Erythroblast (primary cell): Measurements from ENCODE around the gene BRCC3.

Source experiments
- DNase-seq, 2 experiments: peaks; one replicate each; lab custom pipeline; 2025; lab: John Stamatoyannopoulos, UW
- GATA1 ChIP-seq: IDR thresholded peaks from 2 replicates; pipeline ENCODE4 v1.6.1; 2011; ENCODE audit warnings: low read depth, mild to moderate bottlenecking, control low read depth, low read length, moderate library complexity
- POLR2A ChIP-seq: IDR thresholded peaks from 2 replicates; pipeline ENCODE4 v1.6.1; 2011; ENCODE audit warnings: mild to moderate bottlenecking, low read length

Gene BRCC3

GRCh38 chrX:155070975-155071693 lies at the start of gene BRCC3, which contains the start of the genes CMC4 and MTCP1:
TSS of gene BRCC3 (plus strand) at chrX:155071508. CDS start at chrX:155071528, 20 bp downstream.
TSS of gene CMC4 (minus strand) at chrX:155071136. CDS start at chrX:155064023, 7,113 bp downstream.
TSS of gene MTCP1 (minus strand) at chrX:155071136. CDS start at chrX:155066010, 5,126 bp downstream.
- peak; percentile 92 to 93 for DNase-seq
- TF ChIP-seq POLR2A (peak; percentile 69), GATA1 (no peak)

- TF ChIP-seq POLR2A: no peak
- TF ChIP-seq GATA1: no peak
- no peak for DNase-seq
Observed at GRCh38 chrX:155022585-155022984, 48.7 kb upstream of the BRCC3 start, which contains the start of gene F8. TSS of gene F8 (minus strand) at chrX:155022723. CDS start at chrX:155022552, 171 bp downstream.

GRCh38 chrX:155023907-155024833 lies 47.1 kb upstream of the BRCC3 start:
- peak in 1 of 2 experiments; percentile 18 for DNase-seq
- TF ChIP-seq POLR2A (no peak), GATA1 (no peak)

- no peak for TF ChIP-seq POLR2A
- TF ChIP-seq GATA1: no peak
- DNase-seq: no peak
Observed at GRCh38 chrX:155026420-155026726, 44.9 kb upstream of the BRCC3 start.

GRCh38 chrX:155026727-155027508 lies 44.4 kb upstream of the BRCC3 start, which contains the start of gene FUNDC2:
TSS of gene FUNDC2 (plus strand) at chrX:155026844. CDS start at chrX:155026939, 95 bp downstream.
- peak; percentile 96 for DNase-seq
- TF ChIP-seq POLR2A (peak; percentile 80), GATA1 (no peak)

GRCh38 chrX:155027509-155028066 lies 43.7 kb upstream of the BRCC3 start:
- TF ChIP-seq GATA1 (no peak), POLR2A (peak; percentile 73)

GRCh38 chrX:155028129-155028528 lies 43.2 kb upstream of the BRCC3 start:
- TF ChIP-seq POLR2A (no peak), GATA1 (no peak)
- peak; percentile 31 to 46 for DNase-seq

More at GRCh38 chrX:155027509-155028066, 43.7 kb upstream of the BRCC3 start:
- DNase-seq: peak; percentile 80 to 85

GRCh38 chrX:155028877-155029291 lies 42.4 kb upstream of the BRCC3 start:
- peak in 1 of 2 experiments; percentile 6 for DNase-seq
- TF ChIP-seq POLR2A: no peak
- no peak for TF ChIP-seq GATA1

GRCh38 chrX:155031657-155032056 lies 39.7 kb upstream of the BRCC3 start:
- DNase-seq: no peak
- TF ChIP-seq POLR2A (no peak), GATA1 (no peak)

- peak in 1 of 2 experiments; percentile 1 for DNase-seq
- TF ChIP-seq GATA1 (no peak), POLR2A (no peak)
Observed at GRCh38 chrX:155035688-155036087, 35.6 kb upstream of the BRCC3 start.

- TF ChIP-seq GATA1 (no peak), POLR2A (no peak)
- DNase-seq: no peak
Observed at GRCh38 chrX:155046129-155046810, 25.0 kb upstream of the BRCC3 start.

- TF ChIP-seq GATA1 (no peak), POLR2A (no peak)
- DNase-seq: no peak
Observed at GRCh38 chrX:155046811-155047528, 24.3 kb upstream of the BRCC3 start.
